ENCODE data around the gene AHNAK. TPM values are rescaled to one million over a fixed set of nuclear protein-coding genes. Genes with fewer than 3 reads are reported as not detected.

Gene AHNAK
- total RNA-seq, 4 donors from 2014 or later, result 1,199 to 1,973 (median 1,368) TPM

DNA sequence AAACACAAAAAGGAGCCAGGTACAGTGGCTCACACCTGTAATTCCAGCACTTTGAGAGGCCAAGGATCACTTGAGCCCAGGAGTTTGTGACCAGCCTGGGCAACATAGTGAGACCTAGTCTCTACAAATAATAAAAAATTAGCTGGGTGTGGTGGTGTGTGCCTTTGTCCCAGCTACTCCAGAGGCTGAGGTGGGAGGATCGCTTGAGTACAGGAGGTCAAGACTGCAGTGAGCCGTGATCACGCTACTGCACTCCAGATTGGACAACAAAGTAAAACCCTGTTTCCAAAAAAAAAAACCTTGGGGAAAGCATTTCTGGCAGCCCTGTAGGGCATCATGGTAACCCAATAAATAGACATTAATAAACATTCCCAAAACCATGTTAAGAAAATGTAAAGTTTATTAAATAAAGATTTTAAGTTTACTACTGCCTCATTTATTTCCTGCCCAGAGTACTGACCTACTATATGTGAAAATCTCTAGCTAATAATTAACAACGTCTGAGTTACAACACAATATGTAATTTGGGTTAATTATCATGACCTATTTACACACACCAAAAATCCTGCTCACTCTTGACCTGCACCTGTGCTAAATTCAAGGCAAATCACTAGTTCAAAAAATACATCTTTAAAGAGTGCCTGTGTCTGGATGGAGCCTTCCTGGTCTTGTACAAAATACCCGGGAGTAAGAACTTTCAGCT, 18.6 kb upstream of the AHNAK start:
- TF ChIP-seq, protein P1, sequence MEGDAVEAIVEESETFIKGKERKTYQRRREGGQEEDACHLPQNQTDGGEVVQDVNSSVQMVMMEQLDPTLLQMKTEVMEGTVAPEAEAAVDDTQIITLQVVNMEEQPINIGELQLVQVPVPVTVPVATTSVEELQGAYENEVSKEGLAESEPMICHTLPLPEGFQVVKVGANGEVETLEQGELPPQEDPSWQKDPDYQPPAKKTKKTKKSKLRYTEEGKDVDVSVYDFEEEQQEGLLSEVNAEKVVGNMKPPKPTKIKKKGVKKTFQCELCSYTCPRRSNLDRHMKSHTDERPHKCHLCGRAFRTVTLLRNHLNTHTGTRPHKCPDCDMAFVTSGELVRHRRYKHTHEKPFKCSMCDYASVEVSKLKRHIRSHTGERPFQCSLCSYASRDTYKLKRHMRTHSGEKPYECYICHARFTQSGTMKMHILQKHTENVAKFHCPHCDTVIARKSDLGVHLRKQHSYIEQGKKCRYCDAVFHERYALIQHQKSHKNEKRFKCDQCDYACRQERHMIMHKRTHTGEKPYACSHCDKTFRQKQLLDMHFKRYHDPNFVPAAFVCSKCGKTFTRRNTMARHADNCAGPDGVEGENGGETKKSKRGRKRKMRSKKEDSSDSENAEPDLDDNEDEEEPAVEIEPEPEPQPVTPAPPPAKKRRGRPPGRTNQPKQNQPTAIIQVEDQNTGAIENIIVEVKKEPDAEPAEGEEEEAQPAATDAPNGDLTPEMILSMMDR (IDR thresholded peaks at IDR 0.05; ENCODE audit: low read depth), result no peak

DNA sequence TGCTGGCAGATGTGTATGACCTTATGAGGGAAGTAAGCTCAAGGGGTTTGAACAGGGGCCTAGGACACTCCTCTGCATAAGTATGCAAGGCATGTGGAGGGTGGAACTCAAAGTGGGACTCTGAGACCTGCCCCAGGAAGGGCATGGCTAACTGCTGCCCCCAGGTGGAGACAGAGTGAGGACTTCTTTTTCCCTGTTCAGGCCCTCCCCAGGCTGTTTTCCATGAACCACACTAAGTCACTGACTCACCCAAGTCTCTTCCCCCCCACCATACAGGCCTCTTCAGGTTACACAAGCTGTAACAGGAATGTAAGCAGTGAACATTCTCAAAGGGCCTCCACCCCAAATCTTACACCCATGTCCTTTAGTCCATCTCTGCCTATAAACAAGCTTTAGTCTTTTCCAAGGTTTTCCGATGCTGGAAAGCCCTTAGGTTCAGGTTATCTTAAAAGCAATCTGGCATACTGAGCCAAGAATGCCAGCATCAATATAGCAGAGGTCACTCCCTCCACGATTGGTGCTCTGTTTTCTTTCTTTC, 14.0 kb upstream of the AHNAK start:
- TF ChIP-seq, protein P1 (IDR thresholded peaks at IDR 0.05; ENCODE audit: low read depth), result no peak

DNA sequence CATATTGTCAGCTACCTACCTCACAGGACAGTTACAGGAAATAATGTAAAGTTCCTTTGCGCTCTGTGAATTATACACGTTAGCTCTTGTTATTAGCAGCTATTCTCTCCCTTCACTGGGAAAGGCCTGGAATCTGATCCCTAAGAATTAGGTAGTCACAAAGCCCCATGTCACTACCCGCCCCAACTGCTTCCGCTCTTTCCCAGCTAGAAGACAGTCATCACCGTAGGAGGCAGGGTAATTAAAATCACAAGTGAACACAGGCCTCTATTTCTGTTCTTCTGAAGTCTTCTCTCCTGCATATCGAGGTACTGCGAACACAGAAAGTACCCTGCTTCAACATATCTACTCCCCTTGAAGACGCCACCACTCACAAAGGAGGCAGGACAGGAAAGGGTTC, 12.6 kb upstream of the AHNAK start:
- TF ChIP-seq, protein P1 (IDR thresholded peaks at IDR 0.05; ENCODE audit: low read depth), result no peak

DNA sequence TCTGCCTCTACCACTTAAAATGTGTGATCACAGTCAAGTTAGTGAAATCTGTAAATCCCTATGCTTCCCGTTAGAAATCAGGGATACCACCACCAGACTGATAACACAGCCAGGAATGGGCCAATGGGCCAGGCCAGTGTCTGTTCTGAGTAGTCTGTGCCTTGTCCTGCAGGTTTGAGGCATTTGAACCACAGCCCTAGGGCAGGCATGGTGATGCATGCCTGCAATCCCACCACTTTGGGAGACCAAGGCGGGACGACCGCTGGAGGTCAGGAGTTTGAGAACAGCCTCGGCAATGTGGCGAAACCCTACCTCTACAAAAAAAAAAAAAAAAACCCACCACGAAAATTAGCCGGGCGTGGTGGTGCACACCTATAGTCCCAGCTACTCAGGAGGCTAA, 12.1 kb upstream of the AHNAK start:
- TF ChIP-seq, protein P1 (IDR thresholded peaks at IDR 0.05; ENCODE audit: low read depth), result no peak

DNA sequence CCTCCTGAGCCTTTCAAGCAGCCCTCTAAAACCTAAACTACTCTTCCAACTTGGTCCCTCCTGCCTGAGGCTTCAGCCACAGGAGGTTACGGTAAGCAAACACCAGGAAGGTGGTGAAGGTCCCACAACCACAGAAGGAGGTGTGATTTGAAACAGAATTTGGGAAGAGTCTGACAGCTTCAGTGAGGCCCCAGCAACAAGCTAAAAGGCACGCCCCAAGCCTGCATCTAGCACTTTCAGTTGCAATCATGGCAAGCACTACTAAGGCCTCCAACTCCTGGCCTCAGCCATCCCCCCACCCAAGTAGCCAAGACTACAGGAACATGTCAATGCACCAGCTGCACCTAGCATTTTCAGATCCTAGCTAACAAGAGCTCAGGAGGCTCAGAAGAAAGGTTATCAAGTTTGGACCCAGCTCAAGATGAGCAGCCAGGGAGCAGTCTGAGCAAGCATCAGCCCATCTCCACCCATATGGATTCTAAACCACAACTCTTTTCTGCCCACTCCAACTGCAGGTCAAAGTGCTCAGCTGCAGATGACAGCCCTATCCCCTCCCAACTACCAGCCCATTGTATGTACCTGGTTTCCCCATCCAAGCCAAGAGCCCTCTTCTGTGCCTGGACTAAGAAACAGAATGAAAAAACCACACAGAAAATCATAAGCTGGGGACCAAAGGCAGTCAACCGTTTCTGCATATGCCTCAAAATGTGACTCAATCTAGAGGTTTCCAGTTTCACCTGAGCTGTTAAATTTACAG, 10.4 kb upstream of the AHNAK start:
- TF ChIP-seq, protein P1 (IDR thresholded peaks at IDR 0.05; ENCODE audit: low read depth), result no peak

DNA sequence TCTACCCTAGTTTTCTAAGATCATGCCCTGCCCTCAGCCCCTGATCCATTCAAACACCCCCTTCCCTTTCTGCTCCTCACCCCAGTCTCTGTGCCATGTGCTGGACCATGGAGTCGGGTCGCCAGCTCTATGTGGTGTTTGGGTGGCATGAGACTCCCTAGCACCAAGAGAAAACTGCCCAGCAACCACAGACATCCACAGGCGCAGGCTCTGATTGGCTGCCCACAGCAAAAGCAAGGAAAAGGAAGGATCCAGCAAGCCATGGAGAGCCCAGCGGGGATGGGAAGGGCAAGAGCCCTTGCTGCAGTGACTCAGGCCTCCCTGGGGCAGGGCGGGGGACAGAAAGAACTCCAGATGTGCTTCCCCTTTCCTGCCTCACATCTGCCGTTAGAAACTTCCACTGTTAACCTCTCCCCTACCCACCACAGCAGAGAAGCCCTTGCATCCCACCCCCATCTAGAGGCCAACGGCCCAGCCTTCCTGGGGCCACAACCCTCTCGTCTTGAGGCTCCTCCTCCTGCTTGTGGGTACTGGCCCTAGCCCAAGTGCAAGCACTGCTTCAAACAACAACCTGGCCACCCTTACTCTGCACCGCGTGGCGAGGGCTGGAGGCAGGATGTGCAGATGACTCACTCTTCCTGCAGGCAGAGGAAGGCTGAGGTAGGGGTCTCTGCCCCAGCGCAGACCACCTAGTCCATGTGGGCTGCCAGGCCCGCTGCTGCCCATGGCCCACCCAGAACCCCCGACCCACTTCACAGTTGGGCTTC, 9.7 kb upstream of the AHNAK start:
- TF ChIP-seq, protein P1 (IDR thresholded peaks at IDR 0.05; ENCODE audit: low read depth), result no peak

Data from subcutaneous adipose tissue (tissue), 4 donors.